Fibroblast of pulmonary artery (primary cell): ENCODE results near the gene DNM2.
"Not testable (repeated sequence)": the region's sequence is repeated elsewhere in the genome, so short reads cannot be mapped to it uniquely, and the experiment has no call there.

Experiments used
- DNase-seq: peaks from one replicate; pipeline ENCODE4 v3.0.0-alpha.2; 2010; ENCODE audit warnings: low read depth
- H3K4me3 ChIP-seq: replicated peaks from 2 replicates; pipeline ENCODE4 v1.5.1; 2011; ENCODE audit warnings: low read depth, mild to moderate bottlenecking, control low read depth, low read length, moderate library complexity
- TF ChIP-seq, protein P1 (sequence below): IDR thresholded peaks from 2 replicates; pipeline ENCODE4 v1.5.1; 2011; ENCODE audit warnings: mild to moderate bottlenecking, control low read depth, low read length, inconsistent platforms; ENCODE audit errors: missing control alignments

The DNM2 gene

DNA sequence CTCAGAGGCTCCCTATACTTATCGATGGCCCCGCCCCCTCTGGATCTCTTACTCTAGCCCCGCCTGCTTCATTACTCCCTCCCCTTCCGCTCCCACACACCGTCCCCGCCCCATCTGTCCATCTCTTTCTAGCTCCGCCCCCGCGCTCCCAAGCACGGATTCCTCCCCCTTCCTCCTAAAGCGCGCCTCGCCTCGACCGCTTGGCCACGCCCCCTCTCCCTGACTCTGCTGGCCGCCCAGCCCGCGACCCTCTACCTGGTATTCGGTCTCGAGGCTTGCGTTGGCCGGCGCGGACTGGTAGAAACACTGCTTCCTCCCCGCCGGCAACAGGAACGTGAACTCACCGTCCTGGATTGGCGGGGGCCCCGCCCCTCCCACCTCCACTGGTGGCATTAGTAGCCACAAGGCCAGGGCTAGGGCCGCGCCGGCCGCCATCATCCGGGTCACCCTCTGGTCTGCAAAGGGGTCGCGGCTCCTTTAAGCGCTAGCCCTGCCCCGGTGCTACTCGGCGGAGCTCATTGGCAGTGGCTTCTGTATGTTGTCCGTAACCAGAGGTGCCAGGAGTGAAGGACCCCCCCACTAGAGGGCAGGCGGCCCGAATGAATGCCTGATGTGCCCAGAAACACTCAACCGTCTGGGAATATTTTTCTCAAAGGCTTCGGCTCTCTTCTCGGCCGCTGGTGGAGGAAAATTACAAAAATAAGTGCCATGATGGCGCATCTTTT, 118.0 kb downstream of the DNM2 start, which contains the start of gene TMED1:
TSS of gene TMED1 (minus strand) at position 459 of the 725 bp plus-strand sequence. CDS start at position 438, 21 bp downstream.
- peak; percentile 99 for DNase-seq
- peak within 1 kb of the TSS; percentile 77 for H3K4me3 ChIP-seq
- TF ChIP-seq, protein P1, sequence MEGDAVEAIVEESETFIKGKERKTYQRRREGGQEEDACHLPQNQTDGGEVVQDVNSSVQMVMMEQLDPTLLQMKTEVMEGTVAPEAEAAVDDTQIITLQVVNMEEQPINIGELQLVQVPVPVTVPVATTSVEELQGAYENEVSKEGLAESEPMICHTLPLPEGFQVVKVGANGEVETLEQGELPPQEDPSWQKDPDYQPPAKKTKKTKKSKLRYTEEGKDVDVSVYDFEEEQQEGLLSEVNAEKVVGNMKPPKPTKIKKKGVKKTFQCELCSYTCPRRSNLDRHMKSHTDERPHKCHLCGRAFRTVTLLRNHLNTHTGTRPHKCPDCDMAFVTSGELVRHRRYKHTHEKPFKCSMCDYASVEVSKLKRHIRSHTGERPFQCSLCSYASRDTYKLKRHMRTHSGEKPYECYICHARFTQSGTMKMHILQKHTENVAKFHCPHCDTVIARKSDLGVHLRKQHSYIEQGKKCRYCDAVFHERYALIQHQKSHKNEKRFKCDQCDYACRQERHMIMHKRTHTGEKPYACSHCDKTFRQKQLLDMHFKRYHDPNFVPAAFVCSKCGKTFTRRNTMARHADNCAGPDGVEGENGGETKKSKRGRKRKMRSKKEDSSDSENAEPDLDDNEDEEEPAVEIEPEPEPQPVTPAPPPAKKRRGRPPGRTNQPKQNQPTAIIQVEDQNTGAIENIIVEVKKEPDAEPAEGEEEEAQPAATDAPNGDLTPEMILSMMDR, result no peak

GRCh38 chr19:10836479-10837330, 118.8 kb downstream of the DNM2 start:
- TF ChIP-seq, protein P1, result no peak
- DNase-seq, result peak; percentile 90
- H3K4me3 ChIP-seq, result peak overlapping the region; percentile 77

GRCh38 chr19:10837649-10838048, 119.8 kb downstream of the DNM2 start:
- H3K4me3 ChIP-seq, DNase-seq: not testable (repeated sequence)

DNA sequence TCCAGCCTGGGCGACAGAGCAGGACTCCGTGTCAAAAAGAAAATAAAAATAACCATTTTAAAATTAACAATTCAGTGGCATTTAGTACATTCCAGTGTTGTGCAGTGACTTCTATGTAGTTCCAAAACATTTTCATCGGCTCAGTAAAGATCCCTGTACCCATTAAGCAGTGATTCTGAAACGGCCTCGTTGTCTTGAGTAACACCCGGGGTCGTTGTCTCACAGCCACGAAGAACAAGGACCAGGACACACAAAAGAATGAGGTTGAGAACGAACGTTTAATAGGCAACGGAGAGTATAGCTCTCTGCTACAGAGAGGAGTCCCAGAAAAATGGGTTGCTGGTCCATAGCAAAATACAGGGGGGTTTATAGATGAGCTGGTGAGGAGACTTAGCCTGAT, 120.5 kb downstream of the DNM2 start:
- H3K4me3 ChIP-seq, result no peak overlapping the region
- TF ChIP-seq, protein P1, result no peak
- no peak for DNase-seq

DNA sequence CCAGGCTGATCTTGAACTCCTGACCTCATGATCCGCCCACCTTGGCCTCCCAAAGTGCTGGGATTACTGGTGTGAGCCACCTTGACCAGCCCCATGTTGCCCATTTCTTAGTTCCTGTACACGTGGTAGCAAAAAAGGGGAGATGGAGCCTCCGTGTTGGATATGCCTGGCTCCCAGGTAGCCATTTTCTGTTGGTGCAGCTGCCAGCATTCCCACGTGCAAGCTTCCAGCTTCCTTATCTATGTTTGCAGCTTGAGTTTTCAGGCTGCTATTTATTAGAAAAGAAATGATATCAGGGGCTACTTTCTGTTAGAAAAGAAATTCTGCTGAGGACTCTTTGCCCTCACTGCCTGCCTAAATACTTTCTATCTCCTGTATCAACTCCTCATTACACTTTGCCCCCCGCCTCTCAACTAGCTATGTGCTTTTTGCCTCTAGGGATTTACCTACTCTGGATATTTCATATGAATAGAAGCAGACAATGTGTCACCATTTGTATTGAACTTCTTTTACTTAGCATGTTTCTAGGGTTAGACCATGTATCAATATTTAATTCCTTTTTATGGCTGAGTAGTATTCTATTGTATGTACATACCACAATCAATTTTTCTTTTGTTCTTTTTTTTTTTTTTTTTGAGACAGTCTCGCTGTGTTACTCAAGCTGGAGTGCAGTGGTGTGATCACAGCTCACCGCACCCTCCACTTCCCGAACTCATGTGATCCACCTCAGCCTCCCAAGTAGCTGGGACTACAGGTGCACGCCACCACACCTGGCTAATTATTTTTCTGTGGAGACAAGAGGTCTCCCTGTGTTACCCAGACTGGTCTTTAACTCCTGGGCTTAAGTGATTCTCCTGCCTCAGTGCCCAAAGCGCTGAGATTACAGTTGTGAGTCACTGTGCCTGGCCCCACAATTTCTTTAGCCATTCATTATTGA, 121.5 kb downstream of the DNM2 start:
- no peak for DNase-seq
- TF ChIP-seq, protein P1, result no peak

GRCh38 chr19:10842788-10843187, 124.9 kb downstream of the DNM2 start:
- TF ChIP-seq, protein P1, result no peak
- no peak for DNase-seq
- no peak overlapping the region for H3K4me3 ChIP-seq

More for the DNA sequence above, 121.5 kb downstream of the DNM2 start:
- no peak overlapping the region for H3K4me3 ChIP-seq
